Adipose tissue (tissue), 3 donors: ENCODE measurements around the gene SRSF11. TPM values are rescaled to one million over a fixed set of nuclear protein-coding genes. Genes with fewer than 3 reads are reported as not detected.

Experiments
- H3K27ac ChIP-seq: one replicate; pipeline ENCODE4 v1.5.1; 2013; ENCODE audit warnings: low read depth, low read length
- WGBS, 3 donors: extraction: QIAGEN DNeasy Blood & Tissue Kit; methylation state at CpG; one replicate each; pipeline ENCODE4 v1.1.7; 2013; 5-methylcytosine and 5-hydroxymethylcytosine counted together
- polyA plus RNA-seq, 3 donors: library from polyadenylated mRNA; stranded (reverse); fragments of 200-250 nt; gene quantifications; one replicate each; pipeline ENCODE4 v1.2.3, GENCODE V29; 2013
- donor health status: healthy with polysubstance abuse.
- donor health status: Bipolar disorder and iron deficiency.
- donor health status: healthy.

Gene SRSF11
- polyA plus RNA-seq, 3 donors, result 62.9 to 110 (median 80.0) TPM

DNA sequence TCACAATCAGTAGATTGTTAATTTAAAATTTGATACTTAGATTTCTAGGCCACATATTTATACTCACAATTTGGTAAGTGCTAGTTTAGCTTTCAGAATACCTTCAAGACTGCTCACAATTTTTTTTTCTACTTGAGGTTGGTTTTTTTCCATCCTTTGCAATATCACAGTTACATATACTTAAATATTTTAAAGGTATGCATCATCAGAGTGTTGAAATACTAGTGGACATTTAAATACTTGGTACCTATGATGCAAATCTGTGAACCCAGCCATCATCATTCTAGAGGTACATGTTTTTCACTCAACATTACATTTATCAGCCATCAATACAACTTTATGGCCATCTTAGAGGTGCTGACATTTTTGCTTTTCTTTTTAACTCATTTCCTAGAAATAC is 9.6 kb upstream of the SRSF11 start:
- H3K27ac ChIP-seq, result no peak overlapping the region

DNA sequence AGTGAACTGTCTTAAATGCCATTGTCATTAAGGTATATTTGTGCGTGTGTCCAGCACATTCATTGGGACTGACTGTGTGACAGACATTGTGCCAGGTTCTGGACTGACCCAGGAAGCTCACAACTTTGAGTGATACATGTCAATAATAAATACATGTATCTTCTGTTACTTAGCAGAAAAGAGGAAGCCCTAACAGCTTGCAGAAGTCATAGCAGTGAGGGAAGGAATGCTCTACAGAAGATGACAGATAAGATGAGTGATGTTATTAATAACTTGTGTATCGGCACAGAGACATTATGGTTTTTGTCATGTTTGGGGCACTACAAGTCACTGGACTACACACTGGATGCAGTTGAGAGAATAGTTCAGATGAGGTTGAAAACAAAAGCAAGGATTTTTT is 1.2 kb upstream of the SRSF11 start:
- WGBS, 3 donors, result 75 to 91% (median 84%) methylated on average over 2 of the region's 2 CpGs
- H3K27ac ChIP-seq, result no peak overlapping the region

DNA sequence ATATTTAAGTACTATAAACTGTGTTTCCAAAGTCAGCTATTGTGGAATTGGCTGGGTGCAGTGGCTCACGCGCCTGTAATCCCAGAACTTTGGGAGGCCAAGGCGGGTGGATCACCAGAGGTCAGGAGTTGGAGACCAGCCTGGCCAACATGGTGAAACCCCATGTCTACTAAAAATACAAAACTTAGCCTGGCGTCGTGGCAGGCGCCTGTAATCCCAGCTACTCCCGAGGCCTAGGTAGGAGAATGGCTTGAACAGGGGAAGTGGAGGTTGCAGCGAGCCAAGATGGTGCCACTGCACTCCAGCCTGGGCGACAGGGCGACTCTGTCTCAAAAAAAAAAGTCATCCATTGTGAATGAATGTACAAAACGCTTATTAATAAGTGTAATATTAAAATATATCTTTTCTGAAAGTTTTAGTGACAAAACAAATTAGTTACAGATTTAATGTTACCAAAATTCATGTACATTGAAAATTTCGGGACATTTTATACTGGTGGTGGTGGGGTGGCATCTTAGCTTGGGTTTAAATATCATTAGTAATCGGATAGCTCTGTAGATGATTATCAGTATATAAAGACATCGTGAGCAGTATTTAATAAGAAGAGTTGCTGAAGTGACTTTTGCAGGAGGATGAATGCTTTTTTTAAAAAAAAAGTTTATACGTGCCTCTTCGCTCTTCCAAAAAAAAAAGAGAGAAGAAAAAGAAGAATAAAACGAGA is 503 bp upstream of the SRSF11 start:
- no peak overlapping the region for H3K27ac ChIP-seq

DNA sequence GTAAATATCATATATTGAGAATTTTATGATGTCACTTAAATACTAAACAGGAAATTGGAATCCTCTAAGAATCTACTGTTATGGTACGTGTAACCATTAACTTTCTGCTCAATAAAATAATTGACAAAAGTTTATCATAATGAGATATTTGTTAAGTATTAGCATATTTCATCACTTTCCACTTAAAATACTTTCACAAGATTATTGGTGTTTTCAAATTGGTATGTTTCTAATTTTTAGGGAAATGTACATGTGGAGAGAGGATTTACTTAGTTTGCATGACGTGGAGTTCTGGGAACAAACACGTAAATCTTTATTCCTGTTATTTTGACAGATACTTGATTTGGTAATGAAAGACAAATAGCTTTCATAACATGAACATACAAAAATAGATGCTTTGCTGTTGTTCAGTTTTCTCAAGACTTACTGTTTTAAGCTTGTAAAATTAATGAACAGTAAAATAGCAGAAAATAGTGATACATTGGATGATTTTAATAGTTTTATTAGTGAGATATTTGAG is 1.6 kb downstream of the SRSF11 start:
- H3K27ac ChIP-seq, result no peak overlapping the region
- 20 to 30% (median 28%) methylated on average over 3 of the region's 3 CpGs for WGBS, 3 donors

More for the DNA sequence above, 503 bp upstream of the SRSF11 start:
- 46 to 53% (median 51%) methylated on average over 17 of the region's 17 CpGs for WGBS, 3 donors

DNA sequence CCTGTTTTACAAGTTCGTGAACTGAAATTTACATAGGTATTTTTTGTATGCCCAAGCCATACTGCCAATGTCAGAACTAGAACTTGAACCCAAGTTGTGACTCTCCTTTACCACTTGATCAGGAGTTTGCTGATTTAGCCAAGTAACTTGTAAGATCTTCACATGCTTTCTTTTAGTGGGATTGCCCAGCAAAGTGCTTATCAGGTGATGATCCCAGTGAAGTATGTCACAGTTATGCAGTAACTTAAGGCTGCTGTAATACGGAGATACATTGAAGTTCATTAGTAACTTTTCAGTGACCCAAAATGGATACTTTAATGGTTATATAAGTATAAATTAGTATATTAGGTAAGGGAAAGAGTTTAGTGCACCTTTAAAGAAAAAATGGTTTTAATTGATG is 3.8 kb downstream of the SRSF11 start:
- 86 to 89% (median 88%) methylated on average over 2 of the region's 2 CpGs for WGBS, 3 donors
- no peak overlapping the region for H3K27ac ChIP-seq

DNA sequence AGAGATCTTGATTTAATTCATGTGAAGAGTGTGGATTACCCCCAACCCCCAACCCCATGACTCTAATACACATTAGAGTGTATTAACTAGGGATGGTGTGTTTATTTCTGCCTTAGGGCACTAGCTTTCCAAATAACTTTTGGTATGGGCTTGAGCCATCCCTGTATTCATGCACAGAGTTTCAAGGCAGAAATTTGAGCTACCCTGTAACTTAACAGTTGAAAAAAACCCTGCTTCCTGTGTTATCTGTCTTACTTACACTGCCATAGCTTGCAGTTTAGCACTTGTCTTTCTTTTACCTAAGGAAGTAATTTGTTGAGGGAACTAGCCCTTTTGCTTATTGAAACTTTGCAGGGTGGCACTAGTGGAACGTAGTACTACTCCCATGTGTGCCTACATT is 6.3 kb downstream of the SRSF11 start:
- no peak overlapping the region for H3K27ac ChIP-seq
- WGBS, 3 donors, result 24 to 42% (median 39%) methylated on average over 1 of the region's 1 CpG

DNA sequence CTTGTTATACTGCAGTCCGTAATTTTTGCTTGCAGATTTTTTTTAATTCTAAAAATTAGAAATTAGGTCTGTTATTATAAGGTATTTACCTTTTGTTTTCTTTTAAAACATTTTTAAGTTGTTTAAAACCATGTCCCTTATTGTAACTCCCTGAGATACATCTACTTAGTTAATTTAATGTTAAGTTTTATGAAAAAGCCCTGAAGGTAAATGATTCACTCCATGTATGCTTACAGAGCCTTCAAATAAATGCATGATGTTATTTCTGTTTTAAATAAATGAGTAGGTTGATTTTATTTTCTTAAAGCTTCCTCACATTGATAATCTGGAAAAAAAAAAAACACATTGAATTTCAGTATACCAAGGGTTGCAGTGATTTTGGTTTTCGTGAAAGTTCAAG is 7.5 kb downstream of the SRSF11 start:
- H3K27ac ChIP-seq, result no peak overlapping the region
- WGBS, 3 donors, result 80 to 89% (median 81%) methylated on average over 2 of the region's 2 CpGs

DNA sequence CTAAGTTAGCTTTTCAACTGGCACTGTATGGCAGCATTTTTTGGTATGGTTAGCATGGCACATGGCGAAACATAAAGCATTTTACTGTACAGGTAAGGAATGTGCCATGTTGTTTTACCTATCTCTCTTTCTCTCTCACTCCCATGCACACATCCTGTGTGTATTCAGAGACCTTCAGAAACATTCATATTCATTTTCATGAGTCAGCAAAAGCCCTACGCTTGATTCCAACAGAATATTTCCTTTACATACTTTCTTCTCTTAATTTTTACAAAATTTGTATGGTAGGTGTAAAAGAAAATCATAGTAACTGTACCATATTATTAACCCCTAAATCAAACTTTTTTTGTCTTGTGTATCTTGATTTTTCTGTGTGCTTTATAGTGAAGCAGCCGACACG is 10.3 kb downstream of the SRSF11 start:
- WGBS, 3 donors, result 94 to 98% (median 95%) methylated on average over 4 of the region's 4 CpGs
- no peak overlapping the region for H3K27ac ChIP-seq

DNA sequence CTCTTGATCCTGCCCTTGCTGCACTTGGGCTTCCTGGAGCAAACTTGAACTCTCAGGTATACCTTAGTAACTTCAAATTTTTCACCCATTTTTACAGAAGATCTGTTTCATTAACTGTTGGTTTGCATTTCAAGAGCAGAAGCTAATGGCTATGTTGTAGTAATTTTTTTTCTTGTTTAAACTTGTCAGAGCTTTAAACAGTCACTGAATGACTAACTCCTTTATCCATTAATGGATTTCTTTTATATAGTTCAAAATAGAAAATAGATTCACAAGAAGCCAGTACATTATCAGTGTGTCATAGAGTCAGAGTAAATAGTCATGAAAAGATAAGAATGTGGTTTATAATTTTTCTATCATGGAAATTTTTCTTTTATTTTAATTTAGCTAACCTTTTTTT is 13.6 kb downstream of the SRSF11 start:
- no peak overlapping the region for H3K27ac ChIP-seq

DNA sequence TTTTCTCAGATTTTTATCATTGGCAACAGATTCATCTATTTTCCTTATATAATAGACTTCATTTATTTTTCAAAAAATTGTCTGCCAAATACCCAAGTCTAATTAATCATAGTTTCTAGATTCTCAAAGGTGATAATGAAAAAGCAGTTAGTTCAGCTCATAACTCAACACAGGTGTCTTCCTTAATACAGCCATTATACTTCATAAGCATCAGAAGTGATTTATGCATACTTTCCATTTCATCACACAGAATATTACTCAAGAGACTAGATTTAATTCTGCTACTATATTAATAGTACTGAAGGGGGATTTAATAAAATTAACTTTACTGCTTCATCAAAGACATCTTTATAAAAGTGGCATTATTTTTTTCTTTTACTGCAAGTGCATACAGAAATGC is 18.8 kb downstream of the SRSF11 start:
- no peak overlapping the region for H3K27ac ChIP-seq

DNA sequence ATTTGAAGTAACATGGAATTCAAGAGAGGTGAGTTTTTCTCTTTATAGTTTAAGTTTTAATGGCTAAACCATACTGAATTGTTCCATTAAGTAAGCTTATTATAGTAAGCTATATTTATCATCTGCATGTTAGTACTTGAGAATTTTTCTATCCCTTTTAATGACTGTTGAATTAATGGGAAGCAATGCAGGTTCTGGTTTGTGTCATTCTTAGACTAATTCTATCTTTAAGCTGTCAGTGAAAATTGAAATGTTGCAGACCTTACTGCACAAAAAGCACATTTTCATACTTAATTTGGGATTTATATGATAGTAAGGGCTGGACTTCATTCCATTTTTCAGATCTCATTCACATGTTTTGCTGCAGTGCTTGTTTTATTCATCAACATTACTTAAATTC is 25.9 kb downstream of the SRSF11 start:
- H3K27ac ChIP-seq, result no peak overlapping the region

DNA sequence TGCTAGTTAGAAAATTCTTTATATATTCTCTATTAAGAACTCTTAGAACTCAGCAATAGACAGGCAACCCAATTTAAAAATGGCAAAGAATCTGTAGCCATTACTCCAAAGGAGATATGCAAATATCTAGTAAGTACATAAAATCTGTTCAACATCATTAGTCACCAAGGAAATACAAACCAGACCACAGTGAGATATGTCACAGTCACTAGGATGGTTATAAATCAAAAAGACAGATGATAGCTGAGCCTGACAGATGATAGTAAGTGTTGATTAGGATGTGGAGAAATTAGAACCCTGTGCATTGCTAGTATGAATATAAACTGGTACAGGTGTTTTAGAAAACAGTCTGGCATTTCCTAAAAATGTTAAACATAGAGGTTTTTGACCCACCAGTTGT is 26.6 kb downstream of the SRSF11 start:
- no peak overlapping the region for H3K27ac ChIP-seq

DNA sequence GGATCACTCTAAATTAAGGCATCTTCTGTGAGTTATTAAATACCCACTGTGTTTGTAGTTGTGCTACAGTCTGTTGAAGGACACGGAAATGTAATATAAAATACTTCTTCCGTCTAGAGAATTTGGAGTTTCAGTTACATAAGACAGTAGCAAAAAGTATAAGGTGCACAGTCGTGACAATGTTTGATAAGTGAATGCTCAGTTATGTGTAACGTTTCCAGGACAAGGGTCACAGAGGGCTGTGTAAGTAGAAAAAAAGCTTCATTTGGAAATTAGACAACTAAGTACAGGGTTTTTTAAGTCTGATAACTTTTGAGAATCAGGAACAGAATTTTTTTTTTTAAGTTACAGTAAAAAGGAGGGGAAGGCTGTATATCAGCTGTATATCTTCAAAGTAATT is 27.5 kb downstream of the SRSF11 start:
- 69 to 76% (median 71%) methylated on average over 4 of the region's 4 CpGs for WGBS, 3 donors
- no peak overlapping the region for H3K27ac ChIP-seq

DNA sequence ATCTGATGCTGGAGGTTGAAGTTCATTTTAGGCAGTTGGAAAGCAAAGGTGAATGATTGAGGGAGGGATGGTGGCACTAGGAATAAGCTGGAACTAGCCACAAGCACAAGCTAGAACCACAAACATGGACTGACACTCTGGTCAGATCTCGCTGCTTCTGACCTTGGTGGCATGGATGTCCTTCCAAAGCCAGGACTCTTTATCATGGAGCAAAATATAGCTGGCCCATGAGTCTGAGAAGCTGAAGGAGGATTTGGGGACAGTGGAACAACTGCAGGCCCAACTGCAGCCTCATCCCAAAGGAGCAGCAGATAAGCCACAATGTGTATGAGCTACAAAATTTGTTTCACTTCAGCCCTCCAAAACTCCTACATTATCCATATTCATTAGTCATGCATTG is 35.5 kb downstream of the SRSF11 start:
- 55 to 100% (median 96%) methylated on average over 1 of the region's 1 CpG for WGBS, 3 donors
- H3K27ac ChIP-seq, result no peak overlapping the region

DNA sequence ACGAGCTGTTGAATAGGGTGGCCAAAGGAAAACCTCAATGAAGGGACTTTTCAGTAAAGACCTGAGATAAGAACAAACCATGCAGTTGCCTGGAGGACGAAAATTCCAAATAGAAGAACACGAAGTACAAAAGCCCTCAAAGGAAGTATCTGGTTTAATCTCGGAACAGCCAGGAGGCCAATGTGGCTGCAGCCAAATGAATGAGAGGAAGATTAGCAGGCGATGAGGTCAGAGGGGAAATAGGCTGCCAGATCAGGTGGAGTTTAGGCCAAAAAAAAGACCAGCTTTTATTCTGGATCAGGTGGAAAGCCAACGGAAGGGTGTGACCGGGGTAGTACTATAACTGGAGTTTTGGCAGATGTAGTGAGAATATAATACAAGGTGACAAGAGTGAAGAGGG is 43.7 kb downstream of the SRSF11 start:
- 61 to 89% (median 72%) methylated on average over 7 of the region's 7 CpGs for WGBS, 3 donors
- no peak overlapping the region for H3K27ac ChIP-seq

DNA sequence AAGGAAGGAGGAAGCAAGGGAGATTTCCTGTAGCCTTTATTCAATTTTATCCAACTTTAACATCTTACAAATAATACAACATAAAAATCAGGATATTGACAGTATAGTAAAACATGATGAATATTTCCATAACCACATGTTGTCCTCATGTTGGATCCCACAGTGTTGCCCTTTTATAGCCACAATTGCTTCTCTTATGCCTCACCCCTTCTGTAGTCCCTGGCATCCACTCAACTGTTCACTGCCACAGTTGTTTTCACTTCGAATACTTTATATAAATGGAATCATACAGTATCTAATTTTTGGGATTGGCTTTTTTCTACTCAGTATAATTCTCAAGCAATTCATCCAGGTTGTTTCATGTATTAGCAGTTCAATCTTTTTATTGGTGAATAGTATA is 44.8 kb downstream of the SRSF11 start:
- WGBS, 3 donors, result 91 to 93% (median 92%) methylated on average over 1 of the region's 1 CpG
- no peak overlapping the region for H3K27ac ChIP-seq

DNA sequence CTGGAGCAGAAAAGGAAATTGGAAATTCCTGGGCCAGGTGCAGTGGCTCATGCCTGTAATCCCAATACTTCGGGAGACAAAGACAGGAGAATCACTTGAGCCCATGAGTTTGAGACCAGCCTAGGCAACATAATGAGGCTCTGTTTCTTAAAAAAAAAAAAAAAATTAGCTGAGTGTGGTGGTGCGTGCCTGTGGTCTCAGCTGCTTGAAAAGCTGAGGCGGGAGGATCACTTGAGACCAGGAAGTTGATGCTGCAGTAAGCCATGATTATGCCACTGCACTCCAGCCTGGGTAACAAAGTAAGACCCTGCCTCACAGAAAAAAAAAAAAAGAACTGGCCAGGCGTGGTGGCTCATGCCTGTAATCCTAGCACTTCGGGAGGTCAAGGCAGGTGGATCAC is 56.7 kb downstream of the SRSF11 start:
- H3K27ac ChIP-seq, result no peak overlapping the region
- WGBS, 3 donors, result 94% methylated on average over 5 of the region's 5 CpGs

DNA sequence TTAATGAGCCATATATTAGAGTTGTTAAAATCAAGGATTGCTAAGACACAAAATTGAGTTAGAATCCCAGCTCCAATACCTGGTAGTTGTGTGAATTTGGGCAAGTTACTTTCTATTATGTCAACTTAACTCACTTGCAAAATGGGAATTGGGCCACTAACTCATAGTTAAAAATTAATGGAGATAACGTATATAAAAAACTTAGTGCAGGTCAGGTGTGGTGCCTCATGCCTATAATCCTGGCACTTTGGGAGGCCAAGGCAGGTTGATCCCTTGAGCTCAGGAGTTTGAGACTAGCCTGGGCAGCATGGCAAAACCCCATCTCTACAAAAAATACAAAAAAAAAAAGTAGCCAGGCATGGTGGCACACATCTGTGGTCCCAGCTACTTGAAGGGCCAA is 57.5 kb downstream of the SRSF11 start:
- 33 to 96% (median 96%) methylated on average over 1 of the region's 1 CpG for WGBS, 3 donors
- no peak overlapping the region for H3K27ac ChIP-seq

DNA sequence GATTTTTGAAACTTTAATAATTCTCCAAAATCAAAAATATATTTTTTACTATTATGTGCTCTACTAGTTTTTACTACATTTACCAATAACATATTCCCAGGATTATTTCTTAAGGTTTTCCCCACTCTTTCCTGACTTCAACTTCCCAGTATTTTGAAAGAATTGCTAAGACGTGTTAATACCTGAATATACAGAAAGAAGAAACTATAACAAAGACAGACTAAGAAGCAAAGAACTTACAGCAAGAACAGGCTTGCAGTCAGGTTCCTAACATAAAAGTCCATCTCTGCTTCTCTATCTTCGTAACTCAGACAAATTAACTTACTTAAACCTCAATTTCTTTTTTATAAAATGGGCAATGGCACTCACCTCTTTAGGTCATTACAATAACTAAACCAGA is 63.2 kb downstream of the SRSF11 start:
- H3K27ac ChIP-seq, result no peak overlapping the region
- 88 to 94% (median 91%) methylated on average over 2 of the region's 2 CpGs for WGBS, 3 donors

DNA sequence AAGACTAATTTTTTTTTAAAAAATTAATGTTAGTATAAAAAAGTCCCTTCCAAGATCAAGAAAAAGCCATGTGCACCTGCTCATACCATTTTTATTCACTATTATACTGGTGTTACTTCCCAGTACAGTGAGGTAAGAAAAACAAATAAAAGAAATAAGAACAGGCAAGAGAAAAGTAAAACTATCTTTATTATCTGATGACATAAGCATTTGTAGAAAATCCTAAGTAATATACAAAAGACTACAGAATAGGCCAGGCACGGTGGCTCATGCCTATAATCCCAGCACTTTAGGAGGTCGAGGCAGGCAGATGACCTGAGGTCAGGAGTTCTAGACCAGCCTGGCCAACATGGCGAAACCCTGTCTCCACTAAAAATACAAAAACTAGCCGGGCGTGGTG is 65.3 kb downstream of the SRSF11 start:
- no peak overlapping the region for H3K27ac ChIP-seq
- 77 to 93% (median 79%) methylated on average over 5 of the region's 5 CpGs for WGBS, 3 donors

DNA sequence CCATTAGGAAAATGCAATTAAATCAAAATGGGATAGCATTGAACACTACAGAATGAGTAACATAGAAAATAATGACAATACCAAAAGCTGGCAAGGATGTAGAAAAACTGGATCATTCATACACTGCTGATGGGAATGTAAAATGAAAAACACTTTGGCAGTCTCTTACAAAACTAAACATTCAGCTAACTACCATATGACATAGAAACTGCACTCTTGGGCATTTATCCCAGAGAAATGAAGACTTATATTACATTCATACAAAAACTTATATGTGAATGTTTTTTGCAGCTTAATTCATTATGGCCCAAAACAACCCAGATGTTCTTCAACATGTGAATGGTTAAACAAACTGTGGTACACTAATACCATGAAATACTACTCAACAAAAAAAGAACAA is 67.0 kb downstream of the SRSF11 start:
- H3K27ac ChIP-seq, result no peak overlapping the region
